OCI-LY1 (cell line): Measurements from ENCODE around the gene LINS1.

Source experiments
- H2AFZ ChIP-seq: fragments of 200-600 bp; sonication (generic), shearing (Covaris generic); 2 replicates; pipeline ENCODE4 v1.6.0; 2014; ENCODE audit warnings: antibody characterized with exemption, mild to moderate bottlenecking, low read length
- H3F3A ChIP-seq: fragments of 200-600 bp; sonication (generic), shearing (Covaris generic); 2 replicates; pipeline ENCODE4 v1.6.0; 2014; ENCODE audit warnings: mild to moderate bottlenecking, antibody characterized with exemption, low read length, moderate library complexity; ENCODE audit not compliant: insufficient read depth
- H3K27ac ChIP-seq: fragments of 200-600 bp; sonication (generic); 2 replicates; pipeline ENCODE4 v1.5.1; 2014; ENCODE audit warnings: low read length, mixed run types, mild to moderate bottlenecking, low read depth; ENCODE audit not compliant: poor library complexity, severe bottlenecking
- H3K27me3 ChIP-seq: fragments of 200-600 bp; sonication (generic); 2 replicates; pipeline ENCODE4 v1.6.0; 2014; ENCODE audit warnings: antibody characterized with exemption, mild to moderate bottlenecking, low read length, moderate library complexity; ENCODE audit not compliant: insufficient read depth
- H3K36me3 ChIP-seq: fragments of 200-600 bp; sonication (generic); 2 replicates; pipeline ENCODE4 v1.6.1; 2014; ENCODE audit warnings: mild to moderate bottlenecking, antibody characterized with exemption, low read length, moderate library complexity, mixed read lengths; ENCODE audit not compliant: insufficient read depth
- H3K4me1 ChIP-seq: fragments of 200-600 bp; sonication (generic); 2 replicates; pipeline ENCODE4 v1.5.1; 2014; ENCODE audit warnings: mild to moderate bottlenecking, low read length, moderate library complexity; ENCODE audit not compliant: insufficient read depth, severe bottlenecking
- H3K4me2 ChIP-seq: fragments of 200-600 bp; sonication (generic), shearing (Covaris generic); 2 replicates; pipeline ENCODE4 v1.6.1; 2014; ENCODE audit warnings: low read length
- H3K4me3 ChIP-seq: fragments of 200-600 bp; sonication (generic); 2 replicates; pipeline ENCODE4 v1.5.1; 2014; ENCODE audit warnings: low read length, low read depth, mild to moderate bottlenecking, mixed read lengths; ENCODE audit not compliant: poor library complexity, severe bottlenecking
- H3K79me2 ChIP-seq: fragments of 200-600 bp; shearing (Covaris generic); 2 replicates; pipeline ENCODE4 v1.6.1; 2016; ENCODE audit warnings: mixed run types, low read length, mixed read lengths; ENCODE audit not compliant: insufficient read depth
- H3K9ac ChIP-seq: fragments of 200-600 bp; sonication (generic), shearing (Covaris generic); 2 replicates; pipeline ENCODE4 v1.6.1; 2014; ENCODE audit warnings: mild to moderate bottlenecking, low read length, mixed read lengths
- H3K9me2 ChIP-seq: fragments of 200-600 bp; sonication (generic), shearing (Covaris generic); 2 replicates; pipeline ENCODE4 v1.6.1; 2014; ENCODE audit warnings: low read depth, mild to moderate bottlenecking, low read length, mixed read lengths
- H3K9me3 ChIP-seq: fragments of 200-600 bp; shearing (Covaris generic); 2 replicates; pipeline ENCODE4 v1.6.1; 2014; ENCODE audit warnings: low read length, mixed read lengths
- H4K20me1 ChIP-seq: fragments of 200-600 bp; sonication (generic), shearing (Covaris generic); 2 replicates; pipeline ENCODE4 v1.6.0; 2016; ENCODE audit warnings: mild to moderate bottlenecking, low read length; ENCODE audit not compliant: insufficient read depth
- CTCF ChIP-seq: fragments of 200-600 bp; sonication (generic), shearing (Covaris generic); IDR thresholded peaks from 2 replicates; pipeline ENCODE4 v1.5.1; 2017; ENCODE audit warnings: mild to moderate bottlenecking, antibody characterized with exemption, low read length, moderate library complexity, mixed read lengths
- EZH2 ChIP-seq: fragments of 200-600 bp; sonication (generic), shearing (Covaris generic); IDR thresholded peaks from 2 replicates; pipeline ENCODE4 v1.8.0; 2017; ENCODE audit warnings: borderline replicate concordance, mixed run types, mild to moderate bottlenecking, antibody characterized with exemption, low read length, moderate library complexity, mixed read lengths

Gene LINS1

GRCh38 chr15:100615801-100616200 is 13.8 kb upstream of the LINS1 start:
- H3K4me2 ChIP-seq = no peak overlapping the region
- no peaks in the 10 kb centered on the region for H3K79me2 ChIP-seq
- TF ChIP-seq EZH2 = no peak
- no peak for TF ChIP-seq CTCF
- H3K4me1 ChIP-seq = no peaks in the 10 kb centered on the region
- H4K20me1 ChIP-seq = no peaks in the 10 kb centered on the region
- no peak overlapping the region for H3K27ac ChIP-seq
- H3F3A ChIP-seq = no peaks in the 10 kb centered on the region; the same call in 1 of the 2 replicates
- H3K9ac ChIP-seq = no peak overlapping the region
- H3K4me3 ChIP-seq = no peak overlapping the region
- peaks cover 50% of the 10 kb centered on the region for H3K36me3 ChIP-seq
- no peaks in the 10 kb centered on the region for H3K9me2 ChIP-seq
- H3K9me3 ChIP-seq = no peaks in the 10 kb centered on the region
- no peaks in the 10 kb centered on the region for H3K27me3 ChIP-seq
- no peak overlapping the region for H2AFZ ChIP-seq

- Histone ChIP-seq H3K4me1 (no peaks in the 10 kb centered on the region), H3K27ac (no peak overlapping the region), H3K27me3 (no peaks in the 10 kb centered on the region), H3K4me3 (no peak overlapping the region), H3K9me2 (no peaks in the 10 kb centered on the region), H3K4me2 (no peak overlapping the region), H3K9ac (no peak overlapping the region), H3K79me2 (no peaks in the 10 kb centered on the region), H3F3A (no peaks in the 10 kb centered on the region; the same call in 1 of the 2 replicates), H3K36me3 (peaks cover 47% of the 10 kb centered on the region), H3K9me3 (no peaks in the 10 kb centered on the region), H2AFZ (no peak overlapping the region), H4K20me1 (no peaks in the 10 kb centered on the region)
- no peak for TF ChIP-seq CTCF
- no peak for TF ChIP-seq EZH2
These were observed 12.9 kb upstream of the LINS1 start for GRCh38 chr15:100614918-100615317.

GRCh38 chr15:100614336-100614735 is 12.4 kb upstream of the LINS1 start:
- Histone ChIP-seq H3K27me3 (no peaks in the 10 kb centered on the region), H3K27ac (no peak overlapping the region), H3F3A (no peaks in the 10 kb centered on the region; the same call in 1 of the 2 replicates), H3K4me1 (no peaks in the 10 kb centered on the region), H2AFZ (no peak overlapping the region), H3K4me3 (no peak overlapping the region), H3K9me2 (no peaks in the 10 kb centered on the region), H3K36me3 (peaks cover 46% of the 10 kb centered on the region), H3K9ac (no peak overlapping the region), H3K9me3 (no peaks in the 10 kb centered on the region), H4K20me1 (no peaks in the 10 kb centered on the region), H3K4me2 (no peak overlapping the region), H3K79me2 (no peaks in the 10 kb centered on the region)
- TF ChIP-seq EZH2 (no peak), CTCF (no peak)
